ENCODE measurements around the gene BDP1. TPM values are rescaled to one million over a fixed set of nuclear protein-coding genes. Genes with fewer than 3 reads are reported as not detected.
"Not testable (repeated sequence)": the region's sequence is repeated elsewhere in the genome, so short reads cannot be mapped to it uniquely, and the experiment has no call there.

The BDP1 gene
- polyA plus RNA-seq, 3 donors, result 2.0 to 6.6 (median 2.7) TPM

GRCh38 chr5:71447218-71447808 is 8.1 kb upstream of the BDP1 start:
- H3K36me3 ChIP-seq (replicated peaks in 1 of 2; ENCODE audit: control insufficient read depth in 1 of 2, insufficient read depth in 2 of 2, low read length in 2 of 2); H2AFZ ChIP-seq (ENCODE audit: insufficient read depth, low read depth, low read length, poor library complexity, severe bottlenecking); H3K27ac ChIP-seq (ENCODE audit: low read depth in 1 of 2, low read length in 2 of 2); H3K27ac Mint-ChIP-seq; H3K4me3 Mint-ChIP-seq; H3K79me2 ChIP-seq (ENCODE audit: insufficient read depth, low read length); H3K9me3 ChIP-seq (replicated peaks in 1 of 2; ENCODE audit: control insufficient read depth in 1 of 2, insufficient read depth in 1 of 2, low read length in 2 of 2); H3K4me1 ChIP-seq (ENCODE audit: control insufficient read depth in 1 of 2, insufficient read depth in 2 of 2, low read length in 2 of 2); H4K20me1 ChIP-seq (ENCODE audit: insufficient read depth, low read length); H3K9me3 Mint-ChIP-seq; intact Hi-C loops (cut with micrococcal nuclease); H3K4me3 ChIP-seq (replicated peaks in 1 of 3; ENCODE audit: low read depth in 2 of 3, low read length in 3 of 3); DNase-seq; H3K9ac ChIP-seq (ENCODE audit: insufficient read depth, low read length, poor library complexity, severe bottlenecking); H3K4me2 ChIP-seq (replicated peaks; ENCODE audit: extremely low read depth, low read length, poor library complexity, severe bottlenecking); H3K36me3 Mint-ChIP-seq: not testable (repeated sequence)
- no CpG with 5 or more reads among the region's 6 CpGs for WGBS (ENCODE audit: insufficient coverage)
- peaks cover 34 to 51% (median 36%) of the 10 kb centered on the region in 3 donors for H3K27me3 Mint-ChIP-seq (ENCODE audit: low read depth in 3 of 3)
- peaks cover 19 to 53% of the 10 kb centered on the region in 2 donors for H3K27me3 ChIP-seq (ENCODE audit: control insufficient read depth in 2 of 2, insufficient read depth in 2 of 2, low read length in 2 of 2)
- peak; percentile 10 for TF ChIP-seq CTCF (IDR thresholded peaks at IDR 0.05)
- H3K4me1 Mint-ChIP-seq, result peaks cover 14% of the 10 kb centered on the region

GRCh38 chr5:71452876-71453275 is 2.6 kb upstream of the BDP1 start:
- Histone ChIP-seq H3K4me1 (ENCODE audit: control insufficient read depth in 1 of 2, insufficient read depth in 2 of 2, low read length in 2 of 2) (peaks cover 9 to 15% of the 10 kb centered on the region in 2 donors), H3K27ac (ENCODE audit: low read depth in 1 of 2, low read length in 2 of 2) (no peak overlapping the region), H3K27me3 (ENCODE audit: control insufficient read depth in 2 of 2, insufficient read depth in 2 of 2, low read length in 2 of 2) (peaks cover 2 to 26% of the 10 kb centered on the region in 2 donors), H3K36me3 (replicated peaks in 1 of 2; ENCODE audit: control insufficient read depth in 1 of 2, insufficient read depth in 2 of 2, low read length in 2 of 2) (no peaks in the 10 kb centered on the region), H3K9me3 (replicated peaks in 1 of 2; ENCODE audit: control insufficient read depth in 1 of 2, insufficient read depth in 1 of 2, low read length in 2 of 2) (no peaks in the 10 kb centered on the region), H3K4me3 (replicated peaks in 1 of 3; ENCODE audit: low read depth in 2 of 3, low read length in 3 of 3) (no peak overlapping the region), H3K9ac (ENCODE audit: insufficient read depth, low read length, poor library complexity, severe bottlenecking) (no peak overlapping the region), H2AFZ (ENCODE audit: insufficient read depth, low read depth, low read length, poor library complexity, severe bottlenecking) (peak overlapping the region; percentile 35), H3K79me2 (ENCODE audit: insufficient read depth, low read length) (peaks cover 24% of the 10 kb centered on the region), H3K4me2 (replicated peaks; ENCODE audit: extremely low read depth, low read length, poor library complexity, severe bottlenecking) (no peak overlapping the region), H4K20me1 (ENCODE audit: insufficient read depth, low read length) (peaks cover 6% of the 10 kb centered on the region)
- TF ChIP-seq CTCF (IDR thresholded peaks at IDR 0.05), result no peak
- intact Hi-C loops (cut with micrococcal nuclease), result loop anchor here in 1 of 2 donors (10.0 kb wide), 1 partner anchor 132 kb away; the partner anchor contains the start of gene MCCC2
- no peaks in the 10 kb centered on the region for H3K36me3 Mint-ChIP-seq
- peaks cover 21% of the 10 kb centered on the region for H3K4me1 Mint-ChIP-seq
- no peak overlapping the region for H3K27ac Mint-ChIP-seq
- peaks cover 0 to 2% (median 0%) of the 10 kb centered on the region in 7 donors for H3K9me3 Mint-ChIP-seq
- no peak overlapping the region for H3K4me3 Mint-ChIP-seq
- no peak for DNase-seq
- H3K27me3 Mint-ChIP-seq (ENCODE audit: low read depth in 3 of 3), result peaks cover 18 to 25% (median 21%) of the 10 kb centered on the region in 3 donors
- no CpG with 5 or more reads among the region's 2 CpGs for WGBS (ENCODE audit: insufficient coverage)
